ENCODE measurements around the gene C7orf57. TPM values are rescaled to one million over a fixed set of nuclear protein-coding genes. Genes with fewer than 3 reads are reported as not detected.

The C7orf57 gene
- total RNA-seq, 4 donors from 2014 or later: not detected

- no peak overlapping the region for H3K4me3 ChIP-seq
- H3K36me3 ChIP-seq: no peaks in the 10 kb centered on the region
- DNase-seq (ENCODE audit: extremely low spot score): no peak
- no peaks in the 10 kb centered on the region for H3K27me3 ChIP-seq
- 91% methylated on average over 2 of the region's 2 CpGs for WGBS
- intact Hi-C loops (cut with DNase I): no loop called here
- H3K27ac ChIP-seq (replicated peaks in 1 of 4): no peak overlapping the region
- no peak for TF ChIP-seq EP300 (IDR thresholded peaks at IDR 0.05)
- no peak for TF ChIP-seq POLR2AphosphoS5 (IDR thresholded peaks at IDR 0.05)
- H3K9me3 ChIP-seq: no peaks in the 10 kb centered on the region
- no peaks in the 10 kb centered on the region for H3K4me1 ChIP-seq
Observed at GRCh38 chr7:48053736-48054135, 18.4 kb downstream of the C7orf57 start.

GRCh38 chr7:48058990-48059389 is 23.6 kb downstream of the C7orf57 start:
- no peaks in the 10 kb centered on the region for H3K4me1 ChIP-seq
- WGBS: 85% methylated on average over 2 of the region's 2 CpGs
- no peaks in the 10 kb centered on the region for H3K27me3 ChIP-seq
- intact Hi-C loops (cut with DNase I): no loop called here
- H3K4me3 ChIP-seq: no peak overlapping the region
- TF ChIP-seq POLR2AphosphoS5 (IDR thresholded peaks at IDR 0.05): no peak
- no peak for TF ChIP-seq POLR2A (IDR thresholded peaks at IDR 0.05; ENCODE audit: low read depth)
- TF ChIP-seq EP300 (IDR thresholded peaks at IDR 0.05): no peak
- no peak for TF ChIP-seq CTCF (IDR thresholded peaks at IDR 0.05)
- H3K9me3 ChIP-seq: no peaks in the 10 kb centered on the region
- DNase-seq (ENCODE audit: extremely low spot score): no peak
- H3K36me3 ChIP-seq: no peaks in the 10 kb centered on the region
- no peak overlapping the region for H3K27ac ChIP-seq (replicated peaks in 1 of 4)

GRCh38 chr7:48059706-48060105 is 24.4 kb downstream of the C7orf57 start:
- no peak for DNase-seq (ENCODE audit: extremely low spot score)
- Histone ChIP-seq H3K4me1 (no peaks in the 10 kb centered on the region), H3K27ac (replicated peaks in 1 of 4) (no peak overlapping the region), H3K4me3 (no peak overlapping the region), H3K9me3 (no peaks in the 10 kb centered on the region), H3K36me3 (no peaks in the 10 kb centered on the region), H3K27me3 (no peaks in the 10 kb centered on the region)
- intact Hi-C loops (cut with DNase I): no loop called here
- 87% methylated on average over 5 of the region's 5 CpGs for WGBS
- TF ChIP-seq EP300 (IDR thresholded peaks at IDR 0.05): no peak
- no peak for TF ChIP-seq POLR2A (IDR thresholded peaks at IDR 0.05; ENCODE audit: low read depth)
- TF ChIP-seq POLR2AphosphoS5 (IDR thresholded peaks at IDR 0.05): no peak
- TF ChIP-seq CTCF (IDR thresholded peaks at IDR 0.05): no peak

GRCh38 chr7:48063985-48064384 is 28.6 kb downstream of the C7orf57 start:
- Histone ChIP-seq H3K27me3 (no peaks in the 10 kb centered on the region), H3K36me3 (no peaks in the 10 kb centered on the region), H3K9me3 (no peaks in the 10 kb centered on the region), H3K27ac (replicated peaks in 1 of 4) (no peak overlapping the region), H3K4me3 (no peak overlapping the region), H3K4me1 (no peaks in the 10 kb centered on the region)
- no peak for DNase-seq (ENCODE audit: extremely low spot score)
- 83% methylated on average over 1 of the region's 1 CpG for WGBS
- intact Hi-C loops (cut with DNase I): no loop called here
- TF ChIP-seq POLR2AphosphoS5 (IDR thresholded peaks at IDR 0.05): no peak

GRCh38 chr7:48067475-48067874 is 32.1 kb downstream of the C7orf57 start:
- Histone ChIP-seq H3K27ac (replicated peaks in 1 of 4) (no peak overlapping the region), H3K4me3 (no peak overlapping the region), H3K27me3 (no peaks in the 10 kb centered on the region), H3K36me3 (no peaks in the 10 kb centered on the region), H3K9me3 (peaks cover 0 to 12% (median 0%) of the 10 kb centered on the region in 4 donors), H3K4me1 (no peaks in the 10 kb centered on the region)
- intact Hi-C loops (cut with DNase I): no loop called here
- TF ChIP-seq POLR2AphosphoS5 (IDR thresholded peaks at IDR 0.05) (no peak), EP300 (IDR thresholded peaks at IDR 0.05) (no peak), CTCF (IDR thresholded peaks at IDR 0.05) (no peak), POLR2A (IDR thresholded peaks at IDR 0.05; ENCODE audit: low read depth) (no peak)
- WGBS: 88% methylated on average over 2 of the region's 2 CpGs
- no peak for DNase-seq (ENCODE audit: extremely low spot score)

- H3K4me3 ChIP-seq: no peak overlapping the region
- no peaks in the 10 kb centered on the region for H3K36me3 ChIP-seq
- peaks cover 0 to 12% (median 0%) of the 10 kb centered on the region in 4 donors for H3K9me3 ChIP-seq
- H3K4me1 ChIP-seq: no peaks in the 10 kb centered on the region
- no peak overlapping the region for H3K27ac ChIP-seq (replicated peaks in 1 of 4)
- no peak for TF ChIP-seq POLR2AphosphoS5 (IDR thresholded peaks at IDR 0.05)
- TF ChIP-seq POLR2A (IDR thresholded peaks at IDR 0.05; ENCODE audit: low read depth): no peak
- TF ChIP-seq EP300 (IDR thresholded peaks at IDR 0.05): no peak
- no peak for TF ChIP-seq CTCF (IDR thresholded peaks at IDR 0.05)
- H3K27me3 ChIP-seq: no peaks in the 10 kb centered on the region
- intact Hi-C loops (cut with DNase I): no loop called here
- no peak for DNase-seq (ENCODE audit: extremely low spot score)
Observed at GRCh38 chr7:48074204-48074654, 38.9 kb downstream of the C7orf57 start.
